Stimulated activated naive CD8-positive, alpha-beta T cell treated with anti-CD3 and anti-CD28 coated beads, Interleukin-15, Interleukin-2, amounts not matched to agents 100 U/mL and 50 U/mL, for 24 hours (primary cell): ENCODE measurements around the gene SPRR2B.
"Not testable (repeated sequence)": the region's sequence is repeated elsewhere in the genome, so short reads cannot be mapped to it uniquely, and the experiment has no call there.

Experiments
- ATAC-seq: fragments of 150-1000 bp; cut with Tn5 transposase; one replicate; pipeline ENCODE4 v1.10.0; 2021
- DNase-seq: peaks from one replicate; pipeline ENCODE4 v3.0.0; 2021

Gene SPRR2B

GRCh38 chr1:153071511-153071910 is at the start of gene SPRR2B:
TSS of gene SPRR2B (minus strand) at chr1:153071611. CDS start at chr1:153070839, 772 bp downstream.
- DNase-seq (no peak), ATAC-seq (no peak)

GRCh38 chr1:153120945-153121344 is 49.5 kb upstream of the SPRR2B start:
- DNase-seq = no peak
- ATAC-seq = no peak

- no peak for ATAC-seq
- DNase-seq = no peak
Observed at GRCh38 chr1:153119491-153119971, 48.1 kb upstream of the SPRR2B start.

GRCh38 chr1:153115264-153115663 is 43.9 kb upstream of the SPRR2B start:
- not testable (repeated sequence) for ATAC-seq, DNase-seq

GRCh38 chr1:153113416-153113815 is 42.0 kb upstream of the SPRR2B start, which contains the start of gene SPRR2F:
TSS of gene SPRR2F (minus strand) at chr1:153113516. CDS start at chr1:153112733, 783 bp downstream.
- ATAC-seq = no peak
- no peak for DNase-seq

- not testable (repeated sequence) for ATAC-seq, DNase-seq
Observed at GRCh38 chr1:153112454-153112853, 41.0 kb upstream of the SPRR2B start.

- DNase-seq (no peak), ATAC-seq (no peak)
Observed at GRCh38 chr1:153100245-153100644, 28.8 kb upstream of the SPRR2B start.

GRCh38 chr1:153099461-153100045 is 28.1 kb upstream of the SPRR2B start:
- no peak for ATAC-seq
- DNase-seq = no peak

- DNase-seq (no peak), ATAC-seq (no peak)
Observed at GRCh38 chr1:153095764-153096163, 24.4 kb upstream of the SPRR2B start.

GRCh38 chr1:153094426-153094825 is 23.0 kb upstream of the SPRR2B start, which contains the start of gene SPRR2E:
TSS of gene SPRR2E (minus strand) at chr1:153094526. CDS start at chr1:153093751, 775 bp downstream.
- ATAC-seq (no peak), DNase-seq (no peak)

- ATAC-seq (no peak), DNase-seq (no peak)
Observed at GRCh38 chr1:153087652-153088051, 16.2 kb upstream of the SPRR2B start.

- ATAC-seq = no peak
- DNase-seq = no peak
Observed at GRCh38 chr1:153081736-153082135, 10.3 kb upstream of the SPRR2B start.

GRCh38 chr1:153072806-153073726 is 1.7 kb upstream of the SPRR2B start:
- DNase-seq = no peak
- ATAC-seq = no peak

GRCh38 chr1:153070243-153070642 is 1.2 kb downstream of the SPRR2B start:
- DNase-seq (no peak), ATAC-seq (no peak)

GRCh38 chr1:153058826-153059784 is 12.3 kb downstream of the SPRR2B start:
- no peak for DNase-seq
- ATAC-seq = no peak

- no peak for DNase-seq
- no peak for ATAC-seq
Observed at GRCh38 chr1:153058154-153058553, 13.3 kb downstream of the SPRR2B start.

- ATAC-seq = no peak
- no peak for DNase-seq
Observed at GRCh38 chr1:153057375-153057774, 14.0 kb downstream of the SPRR2B start, which contains the start of gene SPRR2A. TSS of gene SPRR2A (minus strand) at chr1:153057512. CDS start at chr1:153056735, 777 bp downstream.

- not testable (repeated sequence) for ATAC-seq
Observed at GRCh38 chr1:153056111-153056510, 15.3 kb downstream of the SPRR2B start.

GRCh38 chr1:153049211-153049610 is 22.2 kb downstream of the SPRR2B start:
- DNase-seq = no peak
- ATAC-seq = no peak

More at GRCh38 chr1:153056111-153056510, 15.3 kb downstream of the SPRR2B start:
- not testable (repeated sequence) for DNase-seq

- DNase-seq (no peak), ATAC-seq (no peak)
Observed at GRCh38 chr1:153040950-153041631, 30.3 kb downstream of the SPRR2B start, which contains the start of gene SPRR2D. TSS of gene SPRR2D (minus strand) at chr1:153041120. CDS start at chr1:153040346, 774 bp downstream.

- DNase-seq = no peak
- ATAC-seq = no peak
Observed at GRCh38 chr1:153035211-153035610, 36.2 kb downstream of the SPRR2B start.
